Activated CD4-positive, alpha-beta T cell treated with anti-CD3 and anti-CD28 coated beads for 4 hours (primary cell): ENCODE data around the gene SMC2.

Experiments used
- DNase-seq, 2 donors: peaks; one replicate each; pipeline ENCODE4 v3.0.0-alpha.2; 2020

The SMC2 gene

GRCh38 chr9:104093647-104094533 lies at the start of gene SMC2:
Gene SMC2 (plus strand): TSS chr9:104094309. CDS start chr9:104095385, 1,076 bp downstream.
- peak; percentile 93 to 94 for DNase-seq

GRCh38 chr9:104068546-104068945 lies 25.6 kb upstream of the SMC2 start:
- DNase-seq = no peak

DNA sequence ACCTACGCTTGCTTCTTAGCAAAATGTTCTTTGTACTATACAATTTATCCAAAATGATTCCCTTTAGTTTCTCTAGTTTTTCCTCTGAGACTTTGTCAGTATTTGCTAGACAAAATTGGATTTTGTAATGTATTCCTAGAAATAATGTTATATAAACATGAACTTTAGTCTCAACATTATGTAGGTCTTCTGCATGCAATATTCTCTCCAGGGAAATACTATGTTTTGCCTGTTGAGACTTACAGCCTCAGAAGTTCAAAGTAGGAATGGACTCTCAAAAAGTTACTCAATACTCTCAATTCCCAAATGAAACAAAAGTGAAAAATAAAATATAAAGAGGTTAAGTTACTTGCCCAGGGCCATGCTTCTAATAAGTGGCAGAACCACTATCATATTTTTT lies 24.8 kb upstream of the SMC2 start:
- DNase-seq = no peak

DNA sequence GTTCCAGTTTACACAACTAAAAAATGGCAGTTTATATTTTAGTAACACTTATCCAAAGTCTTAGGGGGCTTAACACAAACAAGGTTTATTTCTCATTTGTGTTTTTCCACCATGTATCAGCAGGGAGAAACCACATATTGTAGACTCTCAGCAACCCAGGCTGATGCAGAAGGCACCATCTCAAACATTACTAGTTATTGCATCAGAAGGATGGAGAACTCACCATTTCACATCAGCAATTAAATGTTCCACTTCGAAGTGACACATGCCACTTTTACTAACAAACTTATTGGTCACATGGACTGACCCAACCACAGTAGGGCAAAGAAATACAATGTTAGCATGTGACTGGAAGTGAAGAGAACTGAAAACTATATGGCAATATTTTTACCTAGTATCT lies 22.5 kb upstream of the SMC2 start:
- no peak for DNase-seq

GRCh38 chr9:104073098-104073769 lies 20.9 kb upstream of the SMC2 start:
- DNase-seq = no peak

- DNase-seq = no peak
Measured at GRCh38 chr9:104073770-104074133, 20.4 kb upstream of the SMC2 start.

DNA sequence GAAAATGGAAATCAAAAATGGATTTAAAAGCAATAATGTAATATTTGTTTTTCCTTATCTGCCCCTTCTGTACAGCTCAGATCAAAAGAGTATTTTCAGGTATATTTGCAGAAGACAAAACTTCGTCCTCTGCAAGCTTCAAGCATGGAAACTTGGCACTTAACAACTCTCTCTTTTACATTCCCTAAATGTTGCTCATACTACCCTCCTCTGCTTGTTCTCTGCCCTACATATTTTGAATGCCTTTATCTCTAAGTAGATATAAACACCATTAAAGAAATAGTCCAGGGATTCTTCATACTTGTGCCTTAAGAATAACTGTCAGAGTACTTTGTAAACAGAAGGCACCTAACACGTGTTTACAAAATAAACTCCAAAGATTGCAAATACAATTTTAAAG lies 19.2 kb upstream of the SMC2 start:
- DNase-seq = no peak

GRCh38 chr9:104075801-104076753 lies 18.0 kb upstream of the SMC2 start:
- no peak for DNase-seq

DNA sequence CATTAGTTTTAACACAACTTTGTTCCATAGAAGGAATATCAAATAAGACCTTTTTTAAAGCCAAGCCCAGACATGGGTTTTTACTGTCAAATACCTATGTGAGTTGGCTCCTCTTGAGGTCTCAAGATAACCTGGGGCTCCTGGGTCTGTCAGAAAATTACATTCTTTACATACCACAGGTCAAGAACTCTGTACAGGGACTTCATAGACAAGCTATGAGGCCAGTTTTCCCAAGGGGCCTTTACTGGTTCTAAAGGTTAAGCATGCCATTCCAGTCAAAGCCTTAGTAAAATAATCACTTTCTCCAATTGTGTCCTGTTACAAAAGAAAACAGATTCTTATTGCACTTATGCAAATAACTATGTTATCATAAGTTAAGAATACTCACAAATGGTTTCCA lies 15.5 kb upstream of the SMC2 start:
- no peak for DNase-seq

GRCh38 chr9:104080983-104081382 lies 13.1 kb upstream of the SMC2 start:
- DNase-seq = no peak

DNA sequence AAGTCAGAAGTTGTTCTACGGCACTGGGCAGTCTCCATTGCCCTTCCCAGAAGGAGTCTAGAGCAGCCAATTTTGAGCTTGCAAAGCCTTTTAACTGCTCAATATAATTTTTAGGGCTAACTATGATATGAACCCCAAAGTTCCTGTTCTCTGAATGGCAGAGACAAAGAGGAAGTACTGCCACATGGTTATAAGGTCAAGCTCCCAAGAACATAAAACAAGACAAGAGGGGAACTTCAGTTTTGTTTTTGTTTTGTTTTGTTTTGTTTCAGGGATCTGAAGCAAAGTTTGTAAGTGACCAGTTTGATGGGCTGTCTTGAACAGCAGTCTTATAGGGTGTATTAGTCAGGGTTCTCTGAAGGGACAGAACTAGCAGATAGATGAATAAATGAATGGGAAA lies 11.9 kb upstream of the SMC2 start:
- no peak for DNase-seq

DNA sequence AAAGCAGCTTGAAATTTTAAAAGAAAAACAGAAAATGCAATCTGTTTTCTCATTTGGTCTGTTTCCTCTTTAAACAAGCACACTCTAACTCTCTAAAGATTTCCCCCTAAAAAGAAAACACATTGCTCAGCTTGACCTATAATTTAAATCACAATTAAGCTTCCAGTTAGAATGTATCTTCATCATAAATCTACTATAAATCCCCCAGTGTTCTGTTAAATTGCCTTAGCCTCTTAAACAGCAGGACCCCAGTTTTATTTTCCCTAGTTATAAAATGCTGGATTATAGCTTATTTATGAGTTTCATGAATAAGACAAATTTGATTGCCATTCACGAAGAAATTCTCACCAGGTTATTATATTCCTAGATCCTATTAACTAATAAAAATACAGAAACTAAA lies 8.6 kb upstream of the SMC2 start:
- DNase-seq = no peak

DNA sequence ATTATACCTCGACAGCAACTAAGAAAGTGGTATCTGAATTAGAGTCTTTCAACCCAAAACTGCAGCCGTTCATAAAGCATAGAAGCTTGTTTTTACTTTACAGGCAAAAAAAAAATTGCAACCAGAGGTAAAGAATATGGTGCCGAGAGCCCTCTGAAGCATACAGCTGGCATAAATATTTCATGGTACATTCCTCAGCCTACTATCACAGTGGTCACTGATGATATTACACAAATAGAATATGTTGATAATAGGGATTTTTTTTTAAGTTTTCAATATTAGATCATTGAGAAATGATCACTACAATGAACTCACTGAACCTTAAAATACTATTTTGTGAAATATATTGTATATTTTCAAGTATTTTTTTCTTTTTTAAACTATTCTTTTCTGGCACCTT lies 6.2 kb upstream of the SMC2 start:
- no peak for DNase-seq

DNA sequence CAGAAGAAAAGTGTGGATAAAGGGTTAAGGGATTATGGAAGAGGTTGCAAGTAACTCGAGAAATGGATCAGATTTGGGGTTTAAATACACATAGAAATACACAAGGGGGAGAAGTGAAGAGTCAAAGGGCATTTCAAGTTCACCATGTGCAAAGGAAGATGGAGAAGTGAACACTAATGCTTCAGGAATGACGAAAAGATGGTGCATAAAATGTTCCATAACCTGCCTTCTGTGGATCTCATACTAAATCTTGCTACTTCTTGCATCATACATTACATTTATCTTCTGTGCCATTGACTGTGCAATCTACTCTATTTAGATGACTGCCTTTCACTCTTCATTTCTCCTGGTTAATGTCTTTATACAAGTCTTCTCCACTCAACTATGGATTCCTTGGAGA lies 5.7 kb upstream of the SMC2 start:
- DNase-seq = no peak

DNA sequence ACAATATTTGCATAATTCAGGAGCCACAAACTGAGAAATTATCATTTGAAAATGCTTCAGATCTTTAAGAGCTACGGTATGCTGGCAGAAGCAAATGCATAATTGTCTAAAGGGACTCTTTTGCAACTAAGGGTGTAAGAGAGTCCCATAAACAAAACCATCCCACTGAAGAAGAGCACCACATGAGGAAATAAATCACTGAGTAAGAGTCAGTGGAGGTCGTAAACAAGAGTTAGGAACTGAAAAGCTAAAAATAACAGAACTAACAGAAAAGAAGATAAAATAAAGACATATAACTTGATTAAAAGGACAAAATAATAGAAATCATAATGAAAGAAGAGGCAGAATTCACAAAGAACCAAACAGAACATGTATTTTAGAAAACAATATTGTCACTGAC lies 3.5 kb upstream of the SMC2 start:
- DNase-seq = no peak

DNA sequence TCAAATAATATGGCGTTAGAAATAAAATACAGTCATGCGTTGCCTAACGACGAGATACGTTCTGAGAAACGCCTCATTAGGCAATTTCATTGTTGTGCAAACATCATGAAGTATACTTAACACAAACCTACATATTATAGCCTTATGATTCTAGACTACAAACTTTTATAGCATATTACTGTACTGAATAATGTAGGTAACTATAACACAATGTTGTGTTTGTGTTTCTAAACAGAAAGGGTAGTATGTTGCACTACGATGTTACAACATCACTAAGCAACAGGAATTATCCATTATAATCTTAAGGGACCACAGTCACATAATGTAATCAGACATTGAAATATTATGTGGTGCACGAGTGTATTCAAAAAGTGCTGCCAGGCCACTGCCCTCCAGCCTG lies 3.0 kb upstream of the SMC2 start:
- no peak for DNase-seq

GRCh38 chr9:104091708-104092107 lies 2.4 kb upstream of the SMC2 start:
- peak in 1 of 2 donors; percentile 11 for DNase-seq

GRCh38 chr9:104092192-104092591 lies 1.9 kb upstream of the SMC2 start:
- no peak for DNase-seq

GRCh38 chr9:104092875-104093600 lies 1.1 kb upstream of the SMC2 start:
- DNase-seq = no peak

- no peak for DNase-seq
Measured at GRCh38 chr9:104094534-104095015, 466 bp downstream of the SMC2 start.

- no peak for DNase-seq
Measured at GRCh38 chr9:104099630-104100029, 5.5 kb downstream of the SMC2 start.

DNA sequence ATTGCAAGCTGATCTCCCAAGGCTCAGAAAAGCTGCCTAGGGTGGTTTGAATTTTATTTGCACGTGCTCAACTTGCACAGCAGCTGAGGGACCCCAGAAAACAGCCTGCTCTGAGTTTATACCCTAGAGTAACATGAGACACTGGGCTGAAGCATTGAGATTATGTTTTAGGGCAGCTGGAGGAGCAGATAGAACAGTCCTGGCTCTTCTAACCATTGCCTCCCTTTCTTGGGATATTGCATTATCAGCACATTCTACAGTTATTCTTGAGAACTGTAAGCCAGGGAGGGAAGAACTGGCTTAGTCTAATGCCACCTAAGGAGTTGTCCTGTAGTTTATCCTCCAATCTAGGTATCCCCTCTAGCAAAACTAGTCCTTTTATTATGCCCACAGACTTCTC lies 10.3 kb downstream of the SMC2 start:
- DNase-seq = no peak
